Effector CD4-positive, alpha-beta T cell (primary cell): ENCODE results near the gene APOM.
A peak's percentile ranks its signal among the peaks of the same experiment; 100 is the strongest.

ENCODE experiments used
- DNase-seq: peaks from one replicate; pipeline ENCODE4 v3.0.0-alpha.2; 2020

Gene APOM

DNA sequence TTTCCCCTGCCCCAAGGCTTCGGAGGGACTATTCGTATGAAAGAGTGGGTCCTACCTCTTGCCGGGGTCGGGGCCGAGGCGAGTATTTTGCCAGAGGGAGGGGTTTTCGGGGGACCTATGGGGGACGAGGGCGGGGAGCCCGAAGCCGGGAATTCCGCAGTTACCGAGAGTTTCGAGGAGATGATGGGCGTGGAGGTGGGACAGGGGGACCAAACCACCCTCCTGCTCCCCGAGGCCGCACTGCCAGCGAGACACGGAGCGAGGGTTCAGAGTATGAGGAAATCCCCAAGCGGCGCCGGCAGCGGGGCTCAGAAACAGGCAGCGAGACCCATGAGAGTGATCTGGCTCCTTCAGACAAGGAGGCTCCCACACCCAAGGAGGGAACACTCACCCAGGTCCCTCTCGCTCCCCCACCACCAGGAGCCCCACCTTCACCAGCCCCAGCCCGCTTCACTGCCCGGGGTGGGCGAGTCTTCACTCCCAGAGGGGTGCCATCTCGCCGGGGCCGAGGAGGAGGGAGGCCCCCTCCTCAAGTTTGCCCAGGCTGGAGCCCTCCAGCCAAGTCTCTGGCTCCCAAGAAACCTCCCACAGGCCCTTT is 23.9 kb upstream of the APOM start:
- no peak for DNase-seq

DNA sequence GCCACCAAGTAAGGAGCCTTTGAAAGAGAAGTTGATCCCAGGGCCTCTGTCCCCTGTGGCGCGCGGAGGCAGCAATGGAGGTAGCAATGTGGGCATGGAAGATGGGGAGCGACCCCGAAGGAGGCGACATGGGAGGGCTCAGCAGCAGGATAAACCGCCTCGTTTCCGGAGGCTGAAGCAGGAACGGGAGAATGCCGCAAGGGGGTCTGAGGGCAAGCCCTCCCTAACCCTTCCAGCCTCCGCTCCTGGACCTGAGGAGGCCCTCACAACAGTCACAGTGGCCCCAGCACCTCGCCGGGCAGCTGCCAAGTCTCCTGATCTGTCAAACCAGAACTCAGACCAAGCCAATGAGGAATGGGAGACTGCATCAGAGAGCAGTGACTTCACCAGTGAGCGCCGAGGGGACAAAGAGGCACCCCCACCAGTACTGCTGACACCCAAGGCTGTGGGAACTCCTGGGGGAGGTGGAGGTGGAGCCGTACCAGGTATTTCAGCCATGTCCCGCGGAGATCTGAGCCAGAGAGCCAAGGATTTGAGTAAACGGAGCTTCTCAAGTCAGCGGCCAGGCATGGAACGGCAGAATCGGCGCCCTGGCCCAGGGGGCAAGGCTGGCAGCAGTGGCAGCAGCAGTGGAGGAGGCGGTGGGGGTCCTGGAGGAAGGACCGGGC is 23.3 kb upstream of the APOM start:
- DNase-seq: no peak

GRCh38 chr6:31633447-31633846 is 22.2 kb upstream of the APOM start:
- DNase-seq: no peak

DNA sequence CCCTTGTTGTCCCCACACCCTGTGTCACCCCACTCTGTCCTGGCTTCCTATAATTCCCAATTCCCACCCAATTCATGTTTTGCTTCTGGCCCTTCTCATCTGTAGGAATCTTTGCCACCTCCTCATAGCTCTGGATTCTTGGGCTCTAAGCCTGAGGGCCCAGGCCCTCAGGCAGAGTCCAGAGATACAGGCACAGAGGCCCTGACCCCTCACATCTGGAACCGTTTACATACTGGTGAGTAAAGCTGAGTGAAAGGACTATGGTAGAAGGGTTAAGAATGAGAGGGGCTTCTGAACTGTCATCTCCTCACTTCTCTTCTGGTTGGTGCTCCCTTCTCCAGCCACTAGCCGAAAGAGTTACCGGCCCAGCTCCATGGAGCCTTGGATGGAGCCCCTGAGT is 21.6 kb upstream of the APOM start:
- no peak for DNase-seq

DNA sequence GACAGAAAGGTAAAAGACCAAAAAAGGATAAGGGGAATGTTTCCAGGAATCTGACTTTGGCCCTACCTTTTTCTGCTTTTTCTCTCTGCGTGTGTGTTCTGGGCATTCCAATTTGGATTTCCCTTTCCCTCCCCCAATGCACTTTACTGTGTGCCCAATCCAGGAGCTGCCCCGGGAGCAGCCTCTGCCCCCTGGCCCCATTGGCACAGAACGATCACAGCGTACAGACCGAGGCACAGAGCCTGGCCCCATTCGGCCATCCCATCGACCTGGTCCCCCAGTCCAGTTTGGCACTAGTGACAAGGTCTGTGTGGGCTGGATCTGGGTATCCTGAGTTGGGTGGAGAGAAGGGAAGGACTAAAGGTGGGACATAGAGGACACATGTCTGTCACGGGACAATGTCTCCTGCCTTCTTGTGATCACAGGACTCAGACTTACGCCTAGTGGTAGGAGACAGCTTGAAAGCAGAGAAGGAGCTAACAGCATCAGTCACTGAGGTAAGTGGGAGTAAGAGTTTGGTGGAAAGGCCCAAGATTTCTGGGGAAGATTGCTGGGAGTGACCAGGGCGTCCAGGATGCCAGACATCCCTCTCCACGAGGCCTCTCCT is 20.6 kb upstream of the APOM start:
- DNase-seq: no peak

- no peak for DNase-seq
These were observed 18.7 kb upstream of the APOM start for GRCh38 chr6:31636698-31637596.

- no peak for DNase-seq
These were observed 16.7 kb upstream of the APOM start for GRCh38 chr6:31639043-31639442.

- DNase-seq: no peak
These were observed 16.2 kb upstream of the APOM start for GRCh38 chr6:31639449-31639861.

- no peak for DNase-seq
These were observed 15.1 kb upstream of the APOM start for GRCh38 chr6:31640612-31641011.

GRCh38 chr6:31641370-31641769 is 14.3 kb upstream of the APOM start:
- DNase-seq: no peak

GRCh38 chr6:31642798-31643570 is 12.7 kb upstream of the APOM start:
- no peak for DNase-seq

- no peak for DNase-seq
These were observed 11.8 kb upstream of the APOM start for GRCh38 chr6:31643818-31644454.

- no peak for DNase-seq
These were observed 10.4 kb upstream of the APOM start for GRCh38 chr6:31645325-31645724.

- no peak for DNase-seq
These were observed 4.0 kb upstream of the APOM start for GRCh38 chr6:31651602-31652191.

DNA sequence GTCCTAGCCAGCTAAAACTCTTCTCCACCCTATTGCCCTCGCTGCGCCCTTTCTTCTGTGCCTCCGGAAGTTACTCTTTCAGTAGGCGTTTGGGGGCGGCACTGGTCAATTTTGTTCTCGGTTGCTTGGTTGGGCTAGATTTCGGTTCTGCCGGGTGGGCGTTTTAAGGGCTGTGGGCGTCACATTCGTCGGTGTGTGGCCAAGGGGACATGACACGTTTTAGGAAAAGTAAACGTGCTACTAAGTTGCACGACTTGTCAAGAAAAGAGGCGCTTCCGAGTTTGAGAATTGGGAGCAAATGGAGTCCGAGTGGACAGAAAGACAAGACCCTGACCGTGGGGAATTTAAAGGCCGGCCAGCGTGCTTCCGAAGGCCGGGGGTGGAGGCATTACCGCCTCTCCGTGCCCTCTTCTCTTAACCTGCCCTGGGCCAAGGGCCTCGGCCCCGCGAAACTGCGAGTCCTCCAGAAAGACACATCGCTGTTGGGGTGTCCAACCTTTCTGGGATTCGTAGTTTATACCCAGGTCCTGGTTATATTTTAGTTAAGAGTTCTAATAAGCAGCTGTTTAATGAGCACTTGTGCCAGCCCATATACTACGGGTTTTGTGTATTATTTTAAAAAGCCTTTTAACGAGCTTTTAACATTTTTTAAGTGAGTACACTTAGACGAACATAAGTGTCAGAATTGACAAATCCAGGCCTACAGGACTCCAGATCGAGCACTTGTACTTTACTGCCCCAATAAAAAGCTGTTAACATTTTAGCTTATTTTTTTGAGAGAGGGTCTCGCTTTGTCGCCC is 2.6 kb upstream of the APOM start:
- DNase-seq: peak; percentile 80

DNA sequence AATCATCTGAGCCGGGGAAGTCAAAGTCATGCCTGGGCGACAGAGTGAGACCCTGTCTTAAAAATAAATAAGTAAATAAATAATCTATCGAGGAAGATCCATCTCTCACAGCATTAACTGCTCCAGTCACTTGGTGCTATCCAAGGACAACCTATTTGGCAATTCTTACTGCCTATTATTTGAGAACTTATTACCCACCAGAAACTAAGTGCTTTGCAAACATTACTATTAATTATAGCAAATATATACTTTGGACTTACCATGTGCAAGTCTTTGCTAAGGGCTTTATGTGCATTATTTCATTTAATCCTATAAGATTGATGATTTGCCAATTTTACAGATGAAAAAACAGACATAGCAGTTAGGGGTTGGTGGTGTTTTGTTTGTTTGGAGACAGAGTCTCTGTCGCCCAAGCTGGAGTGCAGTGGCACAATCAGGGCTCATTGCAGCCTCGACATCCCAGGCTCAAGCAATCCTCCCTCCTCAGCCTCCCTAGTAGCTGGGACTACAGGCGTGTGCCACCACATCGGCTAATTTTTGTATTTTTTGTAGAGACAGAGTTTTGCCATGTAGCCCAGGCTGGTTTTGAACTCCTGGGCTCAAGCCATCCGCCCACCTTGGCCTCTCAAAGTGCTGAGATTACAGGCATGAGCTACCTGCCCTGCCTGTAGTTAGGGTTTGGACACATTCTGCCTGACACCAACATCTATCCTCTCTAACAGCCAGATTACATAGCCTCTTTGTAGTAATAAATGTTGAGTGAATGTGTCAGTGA is 933 bp upstream of the APOM start:
- no peak for DNase-seq

DNA sequence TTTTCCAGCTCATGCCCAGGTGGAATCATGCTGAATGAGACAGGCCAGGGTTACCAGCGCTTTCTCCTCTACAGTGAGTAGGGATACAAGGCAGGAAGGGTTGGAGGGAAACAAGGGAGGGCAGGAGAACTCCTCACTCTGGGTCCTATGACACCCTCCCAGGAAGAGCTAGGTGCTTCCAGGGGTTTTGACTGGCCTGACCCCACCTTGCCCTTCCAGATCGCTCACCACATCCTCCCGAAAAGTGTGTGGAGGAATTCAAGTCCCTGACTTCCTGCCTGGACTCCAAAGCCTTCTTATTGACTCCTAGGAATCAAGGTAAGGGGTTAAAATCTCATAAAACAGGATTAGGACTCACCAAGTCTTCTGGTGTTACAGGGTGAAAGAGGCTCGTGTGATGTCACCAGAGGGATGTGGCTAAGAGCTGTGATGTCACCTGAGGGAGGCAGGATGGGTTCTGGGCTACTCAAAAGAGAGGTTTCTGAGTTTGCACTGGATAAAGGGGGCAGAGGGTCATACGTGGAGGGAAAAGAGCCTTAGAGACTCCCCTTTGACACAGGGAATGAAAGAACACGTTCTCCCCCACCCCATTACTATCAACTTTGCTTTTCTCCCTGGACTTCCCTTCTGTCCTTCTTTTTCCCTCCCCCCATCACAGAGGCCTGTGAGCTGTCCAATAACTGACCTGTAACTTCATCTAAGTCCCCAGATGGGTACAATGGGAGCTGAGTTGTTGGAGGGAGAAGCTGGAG is 1.9 kb downstream of the APOM start:
- DNase-seq: no peak

DNA sequence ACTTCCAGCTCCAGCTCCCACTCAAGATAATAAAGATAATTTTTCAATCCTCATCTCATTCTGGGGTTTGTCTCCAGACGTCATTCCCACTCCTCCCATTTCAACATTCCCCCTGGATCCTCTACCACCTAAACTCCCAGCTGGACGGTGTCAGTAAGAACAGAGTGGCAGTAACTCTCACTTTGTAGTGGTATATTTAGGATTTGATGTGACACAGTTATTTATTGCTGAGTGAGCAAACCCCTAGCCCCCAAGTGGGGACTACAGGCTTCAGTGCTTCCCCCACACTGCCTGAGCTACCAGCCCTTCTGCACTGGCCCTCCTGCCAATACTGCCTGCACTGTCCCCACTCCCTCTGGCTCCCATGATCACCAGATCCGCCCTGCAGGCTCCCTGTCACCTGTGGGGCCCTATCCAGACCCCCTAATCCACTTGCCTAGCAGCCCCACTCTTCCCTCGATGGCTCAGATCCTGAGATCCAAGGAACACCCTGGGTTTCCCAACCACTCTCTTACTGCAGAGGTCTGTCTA is 2.5 kb downstream of the APOM start:
- no peak for DNase-seq
